ENCODE results near the gene BTN1A1.
"Not testable (repeated sequence)": the region's sequence is repeated elsewhere in the genome, so short reads cannot be mapped to it uniquely, and the experiment has no call there.

The BTN1A1 gene

GRCh38 chr6:26544473-26544872, 44.4 kb downstream of the BTN1A1 start:
- Histone ChIP-seq H3K4me1 (ENCODE audit: insufficient read depth, low read length) (peaks cover 5% of the 10 kb centered on the region; the same call in 1 of the 2 replicates), H3K36me3 (ENCODE audit: insufficient read depth, low read depth, low read length) (peaks cover 33% of the 10 kb centered on the region), H3K27me3 (ENCODE audit: insufficient read depth, low read length) (no peaks in the 10 kb centered on the region), H3K27ac (ENCODE audit: low read length) (no peak overlapping the region), H3K4me3 (ENCODE audit: low read length) (no peak overlapping the region), H3K9ac (ENCODE audit: low read depth, low read length) (no peak overlapping the region), H3K9me3 (ENCODE audit: insufficient read depth, low read depth, low read length) (no peaks in the 10 kb centered on the region)

GRCh38 chr6:26545627-26546026, 45.5 kb downstream of the BTN1A1 start:
- Histone ChIP-seq H3K27ac (ENCODE audit: low read length) (no peak overlapping the region), H3K27me3 (ENCODE audit: insufficient read depth, low read length) (no peaks in the 10 kb centered on the region), H3K4me3 (ENCODE audit: low read length) (no peak overlapping the region), H3K9me3 (ENCODE audit: insufficient read depth, low read depth, low read length) (no peaks in the 10 kb centered on the region), H3K4me1 (ENCODE audit: insufficient read depth, low read length) (no peaks in the 10 kb centered on the region), H3K9ac (ENCODE audit: low read depth, low read length) (no peak overlapping the region), H3K36me3 (ENCODE audit: insufficient read depth, low read depth, low read length) (peaks cover 33% of the 10 kb centered on the region)

- H3K4me3 ChIP-seq (ENCODE audit: low read length); H3K27me3 ChIP-seq (ENCODE audit: insufficient read depth, low read length); H3K4me1 ChIP-seq (ENCODE audit: insufficient read depth, low read length); H3K27ac ChIP-seq (ENCODE audit: low read length); H3K9me3 ChIP-seq (ENCODE audit: insufficient read depth, low read depth, low read length); H3K9ac ChIP-seq (ENCODE audit: low read depth, low read length): not testable (repeated sequence)
- H3K36me3 ChIP-seq (ENCODE audit: insufficient read depth, low read depth, low read length) = peaks cover 33% of the 10 kb centered on the region
These were observed 47.3 kb downstream of the BTN1A1 start for GRCh38 chr6:26547363-26547762.

GRCh38 chr6:26550250-26550993, 50.3 kb downstream of the BTN1A1 start:
- no peaks in the 10 kb centered on the region for H3K9me3 ChIP-seq (ENCODE audit: insufficient read depth, low read depth, low read length)
- 0 out of 2 replicates have a peak, but pooled peaks cover 3% of the 10 kb centered on the region for H3K4me1 ChIP-seq (ENCODE audit: insufficient read depth, low read length)
- H3K4me3 ChIP-seq (ENCODE audit: low read length) = peak overlapping the region; percentile 80
- H3K9ac ChIP-seq (ENCODE audit: low read depth, low read length) = peak overlapping the region; percentile 81; the same call in 1 of the 2 replicates
- peak overlapping the region; percentile 55 for H3K27ac ChIP-seq (ENCODE audit: low read length)
- peaks cover 13% of the 10 kb centered on the region for H3K36me3 ChIP-seq (ENCODE audit: insufficient read depth, low read depth, low read length)
- H3K27me3 ChIP-seq (ENCODE audit: insufficient read depth, low read length) = no peaks in the 10 kb centered on the region

- Histone ChIP-seq H3K9me3 (ENCODE audit: insufficient read depth, low read depth, low read length) (no peaks in the 10 kb centered on the region), H3K36me3 (ENCODE audit: insufficient read depth, low read depth, low read length) (no peaks in the 10 kb centered on the region), H3K9ac (ENCODE audit: low read depth, low read length) (no peak overlapping the region), H3K4me1 (ENCODE audit: insufficient read depth, low read length) (0 out of 2 replicates have a peak, but pooled peaks cover 3% of the 10 kb centered on the region), H3K27me3 (ENCODE audit: insufficient read depth, low read length) (no peaks in the 10 kb centered on the region), H3K4me3 (ENCODE audit: low read length) (peak overlapping the region; percentile 91), H3K27ac (ENCODE audit: low read length) (no peak overlapping the region)
These were observed 52.1 kb downstream of the BTN1A1 start for GRCh38 chr6:26552205-26552604.

GRCh38 chr6:26552640-26553188, 52.6 kb downstream of the BTN1A1 start:
- Histone ChIP-seq H3K27ac (ENCODE audit: low read length) (no peak overlapping the region), H3K9ac (ENCODE audit: low read depth, low read length) (peak overlapping the region; percentile 2; the same call in 1 of the 2 replicates), H3K4me1 (ENCODE audit: insufficient read depth, low read length) (0 out of 2 replicates have a peak, but pooled peaks cover 3% of the 10 kb centered on the region), H3K27me3 (ENCODE audit: insufficient read depth, low read length) (no peaks in the 10 kb centered on the region), H3K9me3 (ENCODE audit: insufficient read depth, low read depth, low read length) (no peaks in the 10 kb centered on the region), H3K4me3 (ENCODE audit: low read length) (peak overlapping the region; percentile 91), H3K36me3 (ENCODE audit: insufficient read depth, low read depth, low read length) (no peaks in the 10 kb centered on the region)

- Histone ChIP-seq H3K36me3 (ENCODE audit: insufficient read depth, low read depth, low read length) (no peaks in the 10 kb centered on the region), H3K4me3 (ENCODE audit: low read length) (peak overlapping the region; percentile 91), H3K27me3 (ENCODE audit: insufficient read depth, low read length) (no peaks in the 10 kb centered on the region), H3K27ac (ENCODE audit: low read length) (no peak overlapping the region), H3K9ac (ENCODE audit: low read depth, low read length) (peak overlapping the region; percentile 51; the same call in 1 of the 2 replicates), H3K4me1 (ENCODE audit: insufficient read depth, low read length) (0 out of 2 replicates have a peak, but pooled peaks cover 3% of the 10 kb centered on the region), H3K9me3 (ENCODE audit: insufficient read depth, low read depth, low read length) (no peaks in the 10 kb centered on the region)
These were observed 53.1 kb downstream of the BTN1A1 start for GRCh38 chr6:26553264-26553634.

- Histone ChIP-seq H3K27ac (ENCODE audit: low read length) (no peak overlapping the region), H3K4me3 (ENCODE audit: low read length) (peak overlapping the region; percentile 91), H3K27me3 (ENCODE audit: insufficient read depth, low read length) (no peaks in the 10 kb centered on the region)
These were observed 53.7 kb downstream of the BTN1A1 start for GRCh38 chr6:26553635-26554446.

GRCh38 chr6:26554447-26554696, 54.3 kb downstream of the BTN1A1 start:
- H3K4me1 ChIP-seq (ENCODE audit: insufficient read depth, low read length) = 0 out of 2 replicates have a peak, but pooled peaks cover 3% of the 10 kb centered on the region
- no peaks in the 10 kb centered on the region for H3K27me3 ChIP-seq (ENCODE audit: insufficient read depth, low read length)
- no peaks in the 10 kb centered on the region for H3K36me3 ChIP-seq (ENCODE audit: insufficient read depth, low read depth, low read length)
- peak overlapping the region; percentile 56; the same call in 1 of the 2 replicates for H3K9ac ChIP-seq (ENCODE audit: low read depth, low read length)
- no peaks in the 10 kb centered on the region for H3K9me3 ChIP-seq (ENCODE audit: insufficient read depth, low read depth, low read length)
- H3K27ac ChIP-seq (ENCODE audit: low read length) = no peak overlapping the region
- H3K4me3 ChIP-seq (ENCODE audit: low read length) = peak overlapping the region; percentile 91

More at GRCh38 chr6:26553635-26554446, 53.7 kb downstream of the BTN1A1 start:
- Histone ChIP-seq H3K9me3 (ENCODE audit: insufficient read depth, low read depth, low read length) (no peaks in the 10 kb centered on the region), H3K36me3 (ENCODE audit: insufficient read depth, low read depth, low read length) (no peaks in the 10 kb centered on the region), H3K4me1 (ENCODE audit: insufficient read depth, low read length) (0 out of 2 replicates have a peak, but pooled peaks cover 3% of the 10 kb centered on the region), H3K9ac (ENCODE audit: low read depth, low read length) (peak overlapping the region; percentile 56; the same call in 1 of the 2 replicates)

GRCh38 chr6:26554697-26555504, 54.8 kb downstream of the BTN1A1 start:
- peak overlapping the region; percentile 56; the same call in 1 of the 2 replicates for H3K9ac ChIP-seq (ENCODE audit: low read depth, low read length)
- 0 out of 2 replicates have a peak, but pooled peaks cover 3% of the 10 kb centered on the region for H3K4me1 ChIP-seq (ENCODE audit: insufficient read depth, low read length)
- H3K36me3 ChIP-seq (ENCODE audit: insufficient read depth, low read depth, low read length) = no peaks in the 10 kb centered on the region
- H3K27me3 ChIP-seq (ENCODE audit: insufficient read depth, low read length) = no peaks in the 10 kb centered on the region
- no peaks in the 10 kb centered on the region for H3K9me3 ChIP-seq (ENCODE audit: insufficient read depth, low read depth, low read length)
- H3K27ac ChIP-seq (ENCODE audit: low read length) = no peak overlapping the region
- peak overlapping the region; percentile 91 for H3K4me3 ChIP-seq (ENCODE audit: low read length)

Measured in iPS-20b (cell line).